Hindlimb muscle (tissue), 1 donor: ENCODE results near the gene ARL10. TPM values are rescaled to one million over a fixed set of nuclear protein-coding genes. Genes with fewer than 3 reads are reported as not detected.

Experiments used
- polyA plus RNA-seq: library from polyadenylated mRNA; unstranded; fragments of 120-200 nt; gene quantifications from one replicate; pipeline ENCODE4 v1.2.1, GENCODE V29; 2013; ENCODE audit not compliant: insufficient read length

The ARL10 gene
- polyA plus RNA-seq, 1 donor: 12.1 TPM

Other genes starting within 250 kb of the ARL10 start
- 14.9 TPM for gene SIMC1, start 127.1 kb upstream of the ARL10 start, polyA plus RNA-seq
- gene KIAA1191, start 3.7 kb upstream of the ARL10 start, polyA plus RNA-seq: 60.5 TPM
- 30.3 TPM for gene NOP16, start 23.1 kb downstream of the ARL10 start, polyA plus RNA-seq
- gene HIGD2A, start 23.3 kb downstream of the ARL10 start, polyA plus RNA-seq: 203 TPM
- gene CLTB, start 51.1 kb downstream of the ARL10 start, polyA plus RNA-seq: 52.0 TPM
- 26.0 TPM for gene FAF2, start 82.9 kb downstream of the ARL10 start, polyA plus RNA-seq
- 35.5 TPM for gene RNF44, start 171.9 kb downstream of the ARL10 start, polyA plus RNA-seq
- 0.17 TPM for gene CDHR2, start 183.9 kb downstream of the ARL10 start, polyA plus RNA-seq
- gene GPRIN1, start 244.7 kb downstream of the ARL10 start, polyA plus RNA-seq: 0.75 TPM